NCI-H1092 (cell line): ENCODE measurements around the gene PLOD3.

Source experiments
- DNase-seq: peaks from one replicate; lab custom pipeline; 2025; lab: John Stamatoyannopoulos, UW

PLOD3 gene

GRCh38 chr7:101180130-101180755 is 37.1 kb downstream of the PLOD3 start, which contains the start of gene NAT16:
Gene NAT16 (minus strand): TSS chr7:101180293. CDS start chr7:101174807, 5,486 bp downstream.
- no peak for DNase-seq

GRCh38 chr7:101179713-101180112 is 37.7 kb downstream of the PLOD3 start:
- DNase-seq: no peak

GRCh38 chr7:101179117-101179516 is 38.3 kb downstream of the PLOD3 start:
- peak; percentile 29 for DNase-seq

- no peak for DNase-seq
Observed at GRCh38 chr7:101177644-101178043, 39.7 kb downstream of the PLOD3 start.

- no peak for DNase-seq
Observed at GRCh38 chr7:101175664-101176063, 41.7 kb downstream of the PLOD3 start.

- DNase-seq: no peak
Observed at GRCh38 chr7:101174322-101174854, 43.0 kb downstream of the PLOD3 start.

- no peak for DNase-seq
Observed at GRCh38 chr7:101173752-101174244, 43.6 kb downstream of the PLOD3 start.

- DNase-seq: peak; percentile 91
Observed at GRCh38 chr7:101172854-101173751, 44.3 kb downstream of the PLOD3 start.

- DNase-seq: peak; percentile 53
Observed at GRCh38 chr7:101172005-101172853, 45.2 kb downstream of the PLOD3 start.

GRCh38 chr7:101171442-101171837 is 45.9 kb downstream of the PLOD3 start:
- no peak for DNase-seq

GRCh38 chr7:101170617-101171441 is 46.6 kb downstream of the PLOD3 start:
- DNase-seq: no peak

GRCh38 chr7:101169838-101170551 is 47.4 kb downstream of the PLOD3 start:
- DNase-seq: peak; percentile 51

GRCh38 chr7:101169110-101169837 is 48.1 kb downstream of the PLOD3 start:
- no peak for DNase-seq

GRCh38 chr7:101168412-101169049 is 48.9 kb downstream of the PLOD3 start:
- DNase-seq: no peak

GRCh38 chr7:101167645-101168411 is 49.6 kb downstream of the PLOD3 start:
- DNase-seq: no peak

GRCh38 chr7:101166909-101167644 is 50.3 kb downstream of the PLOD3 start:
- no peak for DNase-seq

GRCh38 chr7:101166648-101166908 is 50.8 kb downstream of the PLOD3 start:
- DNase-seq: no peak
